Endothelial cell (in vitro differentiated cells): Measurements from ENCODE around the gene MRPS31. TPM values are rescaled to one million over a fixed set of nuclear protein-coding genes. Genes with fewer than 3 reads are reported as not detected.

ENCODE experiments used
- DNase-seq: peaks from one replicate; pipeline ENCODE4 v3.0.0; 2021; ENCODE audit warnings: low spot score
- H3K27ac Mint-ChIP-seq: one replicate; pipeline ENCODE4 v1.8.0; 2021; ENCODE audit warnings: mixed read lengths, inconsistent platforms; ENCODE audit not compliant: unreplicated experiment
- H3K27me3 Mint-ChIP-seq: one replicate; pipeline ENCODE4 v1.8.0; 2021; ENCODE audit warnings: mild to moderate bottlenecking, moderate library complexity, mixed read lengths, inconsistent platforms; ENCODE audit not compliant: unreplicated experiment
- H3K36me3 Mint-ChIP-seq: one replicate; pipeline ENCODE4 v1.8.0; 2021; ENCODE audit warnings: mild to moderate bottlenecking, low read depth, mixed read lengths, inconsistent platforms; ENCODE audit not compliant: unreplicated experiment
- H3K4me1 Mint-ChIP-seq: one replicate; pipeline ENCODE4 v1.8.0; 2021; ENCODE audit warnings: mild to moderate bottlenecking, mixed read lengths, inconsistent platforms; ENCODE audit not compliant: unreplicated experiment
- H3K4me3 Mint-ChIP-seq: one replicate; pipeline ENCODE4 v1.8.0; 2021; ENCODE audit warnings: mild to moderate bottlenecking, mixed read lengths, inconsistent platforms; ENCODE audit not compliant: unreplicated experiment
- H3K9me3 Mint-ChIP-seq: one replicate; pipeline ENCODE4 v1.8.0; 2021; ENCODE audit warnings: mixed read lengths, inconsistent platforms; ENCODE audit not compliant: unreplicated experiment
- CTCF ChIP-seq: fragments of 200-600 bp; sonication (generic); IDR thresholded peaks from one replicate; pipeline ENCODE4 v1.5.0; 2021; ENCODE audit warnings: antibody characterized with exemption; ENCODE audit not compliant: unreplicated experiment
- total RNA-seq: library from RNA; stranded (reverse); fragmentation: NEBNext Ultra II Directional; extraction: Animal tissue kit (Norgen Biotek cat#: 25700); gene quantifications from one replicate; pipeline ENCODE4 v1.2.1, GENCODE V29; 2021; ENCODE audit not compliant: unreplicated experiment

Gene MRPS31
- total RNA-seq, 1 donor from 2014 or later: 16.7 TPM

- Mint-ChIP-seq H3K4me3 (no peak overlapping the region), H3K27ac (no peak overlapping the region), H3K27me3 (no peaks in the 10 kb centered on the region), H3K4me1 (no peaks in the 10 kb centered on the region), H3K9me3 (no peaks in the 10 kb centered on the region), H3K36me3 (peaks cover 4% of the 10 kb centered on the region)
- no peak for DNase-seq
- TF ChIP-seq CTCF: peak; percentile 31
Measured at GRCh38 chr13:40813667-40814454, 42.9 kb upstream of the MRPS31 start.

- no peak for TF ChIP-seq CTCF
- peaks cover 4% of the 10 kb centered on the region for H3K36me3 Mint-ChIP-seq
- no peaks in the 10 kb centered on the region for H3K9me3 Mint-ChIP-seq
- no peaks in the 10 kb centered on the region for H3K4me1 Mint-ChIP-seq
- no peak for DNase-seq
- H3K27ac Mint-ChIP-seq: no peak overlapping the region
- H3K27me3 Mint-ChIP-seq: no peaks in the 10 kb centered on the region
- no peak overlapping the region for H3K4me3 Mint-ChIP-seq
Measured at GRCh38 chr13:40812724-40813445, 41.9 kb upstream of the MRPS31 start.

GRCh38 chr13:40812102-40812501 is 41.1 kb upstream of the MRPS31 start:
- no peak for TF ChIP-seq CTCF
- DNase-seq: no peak
- Mint-ChIP-seq H3K4me1 (no peaks in the 10 kb centered on the region), H3K27me3 (no peaks in the 10 kb centered on the region), H3K4me3 (no peak overlapping the region), H3K36me3 (peaks cover 4% of the 10 kb centered on the region), H3K27ac (no peak overlapping the region), H3K9me3 (no peaks in the 10 kb centered on the region)

GRCh38 chr13:40809471-40809870 is 38.5 kb upstream of the MRPS31 start:
- no peaks in the 10 kb centered on the region for H3K27me3 Mint-ChIP-seq

More at GRCh38 chr13:40809471-40809870, 38.5 kb upstream of the MRPS31 start:
- H3K27ac Mint-ChIP-seq: no peak overlapping the region
- DNase-seq: no peak
- H3K36me3 Mint-ChIP-seq: peaks cover 8% of the 10 kb centered on the region
- H3K9me3 Mint-ChIP-seq: no peaks in the 10 kb centered on the region
- no peak for TF ChIP-seq CTCF
- H3K4me1 Mint-ChIP-seq: no peaks in the 10 kb centered on the region
- no peak overlapping the region for H3K4me3 Mint-ChIP-seq
